ENCODE results near the gene KREMEN1. TPM values are rescaled to one million over a fixed set of nuclear protein-coding genes. Genes with fewer than 3 reads are reported as not detected.

KREMEN1 gene
- total and polyA plus RNA-seq, 2 experiments from 2014 or later, result 1.8 to 3.8 TPM

GRCh38 chr22:29146091-29146560, 73.3 kb downstream of the KREMEN1 start:
- TF ChIP-seq ETS1 (IDR thresholded peaks at IDR 0.05), result no peak
- no peak for TF ChIP-seq JUNB (IDR thresholded peaks at IDR 0.05; ENCODE audit: unreplicated experiment)
- no peak for TF ChIP-seq ZNF114 (CRISPR knock-in tag; IDR thresholded peaks at IDR 0.05)
- TF ChIP-seq CREB1 (CRISPR knock-in tag; IDR thresholded peaks at IDR 0.05; ENCODE audit: low read depth), result no peak
- TF ChIP-seq POLR2AphosphoS5 (IDR thresholded peaks at IDR 0.05; ENCODE audit: low read depth), result no peak
- TF ChIP-seq ZNF462 (CRISPR knock-in tag; IDR thresholded peaks at IDR 0.05), result no peak
- no peak for TF ChIP-seq CTCF (conservative IDR thresholded peaks at IDR 0.05; ENCODE audit: low read depth in 2 of 2)
- TF ChIP-seq EZH2 (IDR thresholded peaks at IDR 0.05; ENCODE audit: low read depth, unreplicated experiment), result no peak
- no peak for TF ChIP-seq EZH2phosphoT487 (IDR thresholded peaks at IDR 0.05; ENCODE audit: unreplicated experiment)
- no peak for TF ChIP-seq STAT1 (IDR thresholded peaks at IDR 0.05; ENCODE audit: unreplicated experiment)
- TF ChIP-seq ZNF331 (CRISPR knock-in tag; IDR thresholded peaks at IDR 0.05; ENCODE audit: low read depth), result no peak
- TF ChIP-seq REST (IDR thresholded peaks at IDR 0.05; ENCODE audit: unreplicated experiment), result no peak
- TF ChIP-seq NANOG (IDR thresholded peaks at IDR 0.05; ENCODE audit: borderline replicate concordance), result no peak
- Histone ChIP-seq H3K27ac (ENCODE audit: low read depth) (no peak overlapping the region), H4K20me1 (replicated peaks; ENCODE audit: insufficient read depth) (no peaks in the 10 kb centered on the region), H3F3A (replicated peaks; ENCODE audit: low read depth) (0 out of 2 replicates have a peak, but pooled peaks cover 3% of the 10 kb centered on the region), H2AFZ (no peak overlapping the region), H3K9me2 (ENCODE audit: insufficient read depth) (no peaks in the 10 kb centered on the region), H3K4me1 (ENCODE audit: insufficient read depth) (peaks cover 18% of the 10 kb centered on the region), H3K79me2 (replicated peaks; ENCODE audit: insufficient read depth) (no peaks in the 10 kb centered on the region), H3K27me3 (ENCODE audit: insufficient read depth) (no peaks in the 10 kb centered on the region), H3K4me2 (no peak overlapping the region), H3K36me3 (ENCODE audit: insufficient read depth) (no peaks in the 10 kb centered on the region), H3K4me3 (no peak overlapping the region)
- Mint-ChIP-seq H3K9me3 (no peaks in the 10 kb centered on the region), H3K4me1 (peaks cover 26% of the 10 kb centered on the region), H3K36me3 (ENCODE audit: low read depth) (0 out of 3 replicates have a peak, but pooled peaks cover 3% of the 10 kb centered on the region), H3K4me3 (no peak overlapping the region), H3K27ac (no peak overlapping the region), H3K27me3 (ENCODE audit: insufficient read depth, low read depth, poor library complexity) (peaks cover 9% of the 10 kb centered on the region)
- ATAC-seq (peak; percentile 29), DNase-seq (ENCODE audit: low spot score) (no peak)
